GM18502 (cell line): Measurements from ENCODE around the gene SH3BP1.
"Not testable (repeated sequence)": the region's sequence is repeated elsewhere in the genome, so short reads cannot be mapped to it uniquely, and the experiment has no call there.

ENCODE experiments used
- ATAC-seq: cut with Tn5 transposase; IDR thresholded peaks from one replicate; pipeline ENCODE4 v1.9.1; 2021; ENCODE audit warnings: mild to moderate bottlenecking; ENCODE audit not compliant: unreplicated experiment, poor library complexity

Gene SH3BP1

GRCh38 chr22:37633089-37633624, 6.3 kb upstream of the SH3BP1 start:
- ATAC-seq = peak; percentile 47

GRCh38 chr22:37633625-37634416, 5.6 kb upstream of the SH3BP1 start:
- peak; percentile 53 for ATAC-seq

GRCh38 chr22:37634417-37634924, 5.0 kb upstream of the SH3BP1 start:
- ATAC-seq = no peak

- ATAC-seq = no peak
Observed at GRCh38 chr22:37635157-37635556, 4.3 kb upstream of the SH3BP1 start.

GRCh38 chr22:37636186-37636948, 3.1 kb upstream of the SH3BP1 start:
- no peak for ATAC-seq

GRCh38 chr22:37636949-37637273, 2.6 kb upstream of the SH3BP1 start:
- ATAC-seq = no peak

- ATAC-seq = no peak
Observed at GRCh38 chr22:37638391-37639069, 939 bp upstream of the SH3BP1 start.

- no peak for ATAC-seq
Observed at GRCh38 chr22:37639771-37640590, 512 bp downstream of the SH3BP1 start.

- ATAC-seq = no peak
Observed at GRCh38 chr22:37640591-37641560, 1.4 kb downstream of the SH3BP1 start.

- ATAC-seq = no peak
Observed at GRCh38 chr22:37641561-37641949, 2.1 kb downstream of the SH3BP1 start.

- no peak for ATAC-seq
Observed at GRCh38 chr22:37643225-37643847, 3.9 kb downstream of the SH3BP1 start.

- no peak for ATAC-seq
Observed at GRCh38 chr22:37647317-37647716, 7.8 kb downstream of the SH3BP1 start.

- ATAC-seq = no peak
Observed at GRCh38 chr22:37647928-37648327, 8.5 kb downstream of the SH3BP1 start.

GRCh38 chr22:37650463-37651136, 11.1 kb downstream of the SH3BP1 start:
- ATAC-seq = no peak

- no peak for ATAC-seq
Observed at GRCh38 chr22:37654563-37655251, 15.2 kb downstream of the SH3BP1 start.

GRCh38 chr22:37655252-37655563, 15.7 kb downstream of the SH3BP1 start:
- no peak for ATAC-seq

- not testable (repeated sequence) for ATAC-seq
Observed at GRCh38 chr22:37656583-37656982, 17.1 kb downstream of the SH3BP1 start.
